GM12878 (cell line): ENCODE data around the gene SLC8B1. TPM values are rescaled to one million over a fixed set of nuclear protein-coding genes. Genes with fewer than 3 reads are reported as not detected.

Experiments used
- ATAC-seq: fragments of 200-7000 bp; cut with Tn5 transposase; 3 replicates; pipeline ENCODE4 v1.9.1; 2020; ENCODE audit warnings: mild to moderate bottlenecking, moderate library complexity
- BruUV-seq: library from RNA; stranded (reverse); fragments of 400-500 nt; replicated peaks from 2 replicates; lab custom pipeline; 2021; lab: Mats Ljungman, UMichigan
- CTCF ChIA-PET: fragments of 300-600 bp; sonication (Branson Sonifier 250); formaldehyde crosslinking; extraction: SDS; loops from one replicate; lab custom pipeline; 2021; ENCODE audit warnings: inconsistent platforms; lab: Yijun Ruan, JAX
- POLR2A ChIA-PET: fragments of 350-600 bp; formaldehyde crosslinking; extraction: SDS; loops from one replicate; lab custom pipeline; 2021; ENCODE audit warnings: inconsistent platforms; lab: Charles Lee
- RAD21 ChIA-PET: fragments of 300-600 bp; sonication (Branson Sonifier 250); formaldehyde crosslinking; loops from one replicate; lab custom pipeline; 2023; ENCODE audit warnings: antibody characterized with exemption; ENCODE audit not compliant: unreplicated experiment; lab: Charles Lee
- SMC1A ChIA-PET: fragments of 300-600 bp; sonication (Branson Sonifier 250); formaldehyde crosslinking; loops from one replicate; lab custom pipeline; 2023; ENCODE audit not compliant: unreplicated experiment, uncharacterized antibody; lab: Charles Lee
- DNase-seq: peaks from one replicate; pipeline ENCODE4 v3.0.0-alpha.2; 2011; ENCODE audit warnings: low read depth, low spot score
- FAIRE-seq: peaks from 3 replicates; lab custom pipeline; 2011; peaks lifted over from hg19 to GRCh38; lab: Jason Lieb, UNC
- H2AFZ ChIP-seq: 2 replicates; pipeline ENCODE4 v1.6.0; 2011; ENCODE audit warnings: low read depth, low read length, control low read depth; ENCODE audit not compliant: control insufficient read depth
- H3K27ac ChIP-seq: 2 replicates; pipeline ENCODE4 v1.5.1; 2011; ENCODE audit warnings: control low read depth; ENCODE audit not compliant: control insufficient read depth, insufficient read depth
- H3K27me3 ChIP-seq, 2 experiments: replicated peaks in 1 of 2; 2 replicates each; pipeline versions ENCODE4 v1.6.0 to v1.6.1; 2011; ENCODE audit warnings: low read length in 1 of 2; ENCODE audit not compliant: control insufficient read depth in 2 of 2, insufficient read depth in 2 of 2
- H3K36me3 ChIP-seq, 2 experiments: 2 replicates each; pipeline ENCODE4 v1.5.1; 2011; ENCODE audit warnings: low read length in 1 of 2; ENCODE audit not compliant: control insufficient read depth in 2 of 2, insufficient read depth in 2 of 2
- H3K4me1 ChIP-seq: 2 replicates; pipeline ENCODE4 v1.6.1; 2011; ENCODE audit warnings: mild to moderate bottlenecking, low read length, moderate library complexity, mixed read lengths; ENCODE audit not compliant: control insufficient read depth, insufficient read depth
- H3K4me2 ChIP-seq: 2 replicates; pipeline ENCODE4 v1.6.0; 2011; ENCODE audit warnings: control low read depth; ENCODE audit not compliant: control insufficient read depth, insufficient read depth
- H3K4me3 ChIP-seq: fragments of 200-600 bp; sonication (generic); 2 replicates; pipeline ENCODE4 v1.5.1; 2016
- H3K79me2 ChIP-seq: 2 replicates; pipeline ENCODE4 v1.6.0; 2011; ENCODE audit warnings: low read length; ENCODE audit not compliant: control insufficient read depth, insufficient read depth
- H3K9ac ChIP-seq: 2 replicates; pipeline ENCODE4 v1.8.0; 2011; ENCODE audit warnings: low read length, control low read depth, mixed read lengths; ENCODE audit not compliant: control insufficient read depth, insufficient read depth
- H3K9me3 ChIP-seq: replicated peaks from 3 replicates; pipeline ENCODE4 v1.5.1; 2011; ENCODE audit warnings: mild to moderate bottlenecking, low read length; ENCODE audit not compliant: control insufficient read depth, insufficient read depth
- H4K20me1 ChIP-seq: 2 replicates; pipeline ENCODE4 v1.6.0; 2011; ENCODE audit not compliant: control insufficient read depth, insufficient read depth
- BCL11A ChIP-seq: IDR thresholded peaks from 2 replicates; pipeline ENCODE4 v1.6.1; 2011; ENCODE audit warnings: low read depth, low read length
- BCLAF1 ChIP-seq: fragments of 450-650 bp; IDR thresholded peaks from 2 replicates; pipeline ENCODE4 v1.6.1; 2017; ENCODE audit warnings: antibody characterized with exemption, mild to moderate bottlenecking, moderate library complexity
- CTCF ChIP-seq, 3 experiments: IDR thresholded peaks in 2 of 3; conservative IDR thresholded peaks in 1 of 3; 2 replicates each; pipeline ENCODE4 v1.5.1; 2011; ENCODE audit warnings: low read depth in 3 of 3, low read length in 3 of 3, mild to moderate bottlenecking in 3 of 3, control low read depth in 2 of 3, moderate library complexity in 2 of 3, inconsistent platforms in 1 of 3, mixed read lengths in 1 of 3; ENCODE audit not compliant: control insufficient read depth in 2 of 3, insufficient read depth in 1 of 3; ENCODE audit errors: extremely low read depth in 1 of 3
- ETV6 ChIP-seq, 2 experiments: fragments of 450-650 bp in 1 of 2; IDR thresholded peaks in 1 of 2; conservative IDR thresholded peaks in 1 of 2; 2 replicates each; pipeline ENCODE4 v1.6.1; 2014; ENCODE audit warnings: antibody characterized with exemption in 1 of 2, borderline replicate concordance in 1 of 2, low read depth in 1 of 2, mild to moderate bottlenecking in 1 of 2, moderate library complexity in 1 of 2
- IKZF2 ChIP-seq, 2 experiments: fragments of 450-650 bp; IDR thresholded peaks; 2 replicates each; pipeline ENCODE4 v1.6.1; 2017; ENCODE audit warnings: mild to moderate bottlenecking in 2 of 2, moderate library complexity in 2 of 2
- KLF5 ChIP-seq: fragments of 450-650 bp; IDR thresholded peaks from 2 replicates; pipeline ENCODE4 v1.6.1; 2014; ENCODE audit warnings: mild to moderate bottlenecking; ENCODE audit not compliant: partially characterized antibody
- POLR2AphosphoS5 ChIP-seq: IDR thresholded peaks from 2 replicates; pipeline ENCODE4 v1.6.1; 2011; ENCODE audit warnings: mild to moderate bottlenecking, low read length, inconsistent platforms
- POU2F2 ChIP-seq: IDR thresholded peaks from 3 replicates; pipeline ENCODE4 v1.6.1; 2011; ENCODE audit warnings: low read depth, mild to moderate bottlenecking, low read length, borderline replicate concordance
- TBL1XR1 ChIP-seq: IDR thresholded peaks from 2 replicates; pipeline ENCODE4 v1.6.1; 2012; ENCODE audit warnings: low read depth, low read length, improper control_type of control experiment
- ZNF217 ChIP-seq: fragments of 450-650 bp; IDR thresholded peaks from 2 replicates; pipeline ENCODE4 v1.6.1; 2017; ENCODE audit warnings: antibody characterized with exemption, mild to moderate bottlenecking
- WGBS: methylation state at CpG from one replicate; pipeline ENCODE4 v1.1.6; 2016; ENCODE audit warnings: low lambda C conversion rate; ENCODE audit not compliant: insufficient replicate concordance, insufficient coverage; ENCODE audit errors: missing lambda C conversion rate; 5-methylcytosine and 5-hydroxymethylcytosine counted together
- in situ Hi-C: fragments of 300-500 bp; cut with MboI; formaldehyde crosslinking; loops from 9 replicates; pipeline ENCODE4 v1.14.3; 2018; ENCODE audit warnings: mixed read lengths
- intact Hi-C: fragments of 100-400 bp; cut with micrococcal nuclease; formaldehyde crosslinking; loops from one replicate; pipeline ENCODE4 v1.14.2; 2022; ENCODE audit not compliant: unreplicated experiment
- polyA plus RNA-seq, 11 experiments: library from polyadenylated mRNA; depleted of rRNA in 4 of 11; unstranded in 6 of 11; stranded (reverse) in 5 of 11; fragments of >200 nt; fragmentation: Nextera tagmentation in 4 of 11; fragmentation: Illumina TruSeq in 1 of 11; extraction: Ambion mirVana in 4 of 11; extraction: Trizol in 1 of 11; gene quantifications; 1 replicate in 1 of 11; 2 replicates in 10 of 11; pipeline versions ENCODE4 v1.2.1 to v1.2.3, GENCODE V29; 2011 to 2016; ENCODE audit warnings: inconsistent platforms in 2 of 11, missing spikeins in 2 of 11, low read depth in 1 of 11
- total RNA-seq, 4 experiments: library from RNA; depleted of rRNA in 3 of 4; stranded (reverse); fragments of >200 nt in 3 of 4; fragmentation: Illumina TruSeq in 1 of 4; extraction: Trizol in 1 of 4; gene quantifications; 2 replicates each; pipeline versions ENCODE4 v1.2.1 to v1.2.3, GENCODE V29; 2013 to 2021

Gene SLC8B1
- total and polyA plus RNA-seq, 10 of the 15 experiments (the other 5 are each of a cell fraction or from before 2014, with no cell fraction given): 0.18 to 12.3 (median 6.8) TPM

GRCh38 chr12:113289361-113289760 is 45.5 kb downstream of the SLC8B1 start:
- no peak for ATAC-seq
- no peak for FAIRE-seq
- H3K9ac ChIP-seq: no peak overlapping the region
- H3K79me2 ChIP-seq: no peaks in the 10 kb centered on the region
- H3K27me3 ChIP-seq: no peaks in the 10 kb centered on the region
- no peak overlapping the region for H2AFZ ChIP-seq
- ChIA-PET CTCF (interaction anchor here (1.9 kb wide), 1 partner anchor 92 kb away, joined by 6 read pairs; no protein-coding TSS in a partner anchor), POLR2A (interaction anchor here (1.4 kb wide), 1 partner anchor 67 kb away, joined by 3 read pairs; no protein-coding TSS in a partner anchor), SMC1A (no interaction called here), RAD21 (no interaction called here)
- no peaks in the 10 kb centered on the region for H3K4me1 ChIP-seq
- intact Hi-C loops (no loop called here), in situ Hi-C loops (no loop called here)
- H3K36me3 ChIP-seq: peaks cover 15 to 26% of the 10 kb centered on the region in 2 experiments
- no peaks in the 10 kb centered on the region for H4K20me1 ChIP-seq
- H3K4me2 ChIP-seq: no peak overlapping the region
- WGBS: 97% methylated on average over 2 of the region's 2 CpGs
- no peak for TF ChIP-seq ZNF217
- DNase-seq: no peak
- no peaks in the 10 kb centered on the region for H3K9me3 ChIP-seq
- H3K4me3 ChIP-seq: no peak overlapping the region
- no TSS peak for BruUV-seq
- no peak overlapping the region for H3K27ac ChIP-seq

- no peak overlapping the region for H3K27ac ChIP-seq
- 94% methylated on average over 19 of the region's 19 CpGs for WGBS
- no peaks in the 10 kb centered on the region for H4K20me1 ChIP-seq
- H3K9ac ChIP-seq: no peak overlapping the region
- H3K4me3 ChIP-seq: no peak overlapping the region
- POLR2A ChIA-PET: no interaction called here
- H3K4me2 ChIP-seq: no peak overlapping the region
- no peaks in the 10 kb centered on the region for H3K4me1 ChIP-seq
- CTCF ChIA-PET: no interaction called here
- in situ Hi-C loops: no loop called here
- DNase-seq (no peak), FAIRE-seq (no peak), ATAC-seq (no peak)
- H2AFZ ChIP-seq: no peak overlapping the region
- intact Hi-C loops: no loop called here
- H3K27me3 ChIP-seq: no peaks in the 10 kb centered on the region
- H3K36me3 ChIP-seq: peaks cover 18 to 20% of the 10 kb centered on the region in 2 experiments
- RAD21 ChIA-PET: no interaction called here
- no TSS peak for BruUV-seq
- H3K9me3 ChIP-seq: no peaks in the 10 kb centered on the region
- no peaks in the 10 kb centered on the region for H3K79me2 ChIP-seq
- SMC1A ChIA-PET: no interaction called here
- TF ChIP-seq BCL11A (no peak), IKZF2 (IDR thresholded peaks at IDR 0.05) (no peak), TBL1XR1 (no peak), POU2F2 (no peak), BCLAF1 (no peak), KLF5 (no peak), POLR2AphosphoS5 (no peak), ETV6 (conservative IDR thresholded peaks at IDR 0.05 in 1 of 2, IDR thresholded peaks at IDR 0.05 in 1 of 2; ENCODE audit: borderline replicate concordance in 1 of 2, low read depth in 1 of 2) (no peak), CTCF (IDR thresholded peaks at IDR 0.05 in 2 of 3, conservative IDR thresholded peaks at IDR 0.05 in 1 of 3; ENCODE audit: control insufficient read depth in 2 of 3, extremely low read depth in 1 of 3, insufficient read depth in 1 of 3, low read depth in 3 of 3, low read length in 3 of 3) (no peak)
- TF ChIP-seq, all 136 proteins: peak for 0
Measured at GRCh38 chr12:113287899-113288282, 47.0 kb downstream of the SLC8B1 start.
